ENCODE measurements around the gene EEFSEC.
A peak's percentile ranks its signal among the peaks of the same experiment; 100 is the strongest.

EEFSEC gene

DNA sequence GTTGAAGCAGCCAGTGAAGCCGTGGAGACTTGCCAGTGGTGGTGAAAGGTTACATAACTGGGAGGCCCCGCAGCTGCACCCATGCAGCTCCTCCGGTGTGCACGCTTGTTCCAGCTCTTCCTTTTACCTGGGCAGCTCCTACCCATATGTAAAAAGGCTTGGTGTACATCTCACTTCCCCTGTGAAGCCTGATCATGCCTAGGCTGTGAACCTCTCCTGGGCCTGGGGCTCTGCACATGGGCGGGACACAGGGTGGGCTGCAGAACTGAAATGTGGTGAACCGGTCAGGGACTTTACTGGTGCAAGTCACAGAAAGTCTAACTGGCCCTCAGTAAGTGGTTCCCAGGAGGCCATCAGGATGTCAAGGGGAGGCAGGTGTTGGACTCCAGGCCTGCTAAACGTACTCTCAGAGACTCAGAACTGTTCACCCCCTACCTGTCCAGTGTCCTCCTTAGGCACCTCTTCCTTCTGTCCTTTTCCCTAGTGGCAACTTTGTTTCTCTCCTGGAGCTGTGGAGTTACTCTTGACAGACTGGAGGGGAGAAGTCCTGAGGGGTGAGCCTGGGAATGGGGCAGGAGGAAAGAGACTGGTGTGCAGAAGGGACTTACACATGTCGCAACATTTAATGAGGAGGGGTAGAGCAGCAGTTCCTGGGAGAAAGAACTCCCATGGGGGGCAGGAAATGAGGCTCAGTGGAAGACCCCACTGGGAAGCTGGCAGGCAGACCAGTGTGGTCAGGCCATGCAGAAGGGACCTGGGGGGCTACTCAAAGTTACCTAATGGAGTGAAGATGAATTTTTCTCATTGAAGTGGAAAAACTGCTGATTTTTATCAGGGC lies 148.1 kb downstream of the EEFSEC start:
- Mint-ChIP-seq H3K4me1 (ENCODE audit: low read depth) (no peaks in the 10 kb centered on the region), H3K27me3 (ENCODE audit: low read depth) (no peaks in the 10 kb centered on the region), H3K9me3 (no peaks in the 10 kb centered on the region), H3K36me3 (ENCODE audit: low read depth) (no peaks in the 10 kb centered on the region), H3K4me3 (no peak overlapping the region), H3K27ac (no peak overlapping the region)

GRCh38 chr3:128306481-128306880 lies 153.2 kb downstream of the EEFSEC start:
- Mint-ChIP-seq H3K27ac (no peak overlapping the region), H3K9me3 (no peaks in the 10 kb centered on the region), H3K4me3 (no peak overlapping the region), H3K27me3 (ENCODE audit: low read depth) (no peaks in the 10 kb centered on the region), H3K36me3 (ENCODE audit: low read depth) (no peaks in the 10 kb centered on the region), H3K4me1 (ENCODE audit: low read depth) (no peaks in the 10 kb centered on the region)

GRCh38 chr3:128307029-128307633 lies 153.8 kb downstream of the EEFSEC start:
- Mint-ChIP-seq H3K9me3 (no peaks in the 10 kb centered on the region), H3K27ac (no peak overlapping the region), H3K36me3 (ENCODE audit: low read depth) (no peaks in the 10 kb centered on the region), H3K27me3 (ENCODE audit: low read depth) (no peaks in the 10 kb centered on the region), H3K4me1 (ENCODE audit: low read depth) (no peaks in the 10 kb centered on the region), H3K4me3 (no peak overlapping the region)

- no peaks in the 10 kb centered on the region for H3K27me3 Mint-ChIP-seq (ENCODE audit: low read depth)
- H3K9me3 Mint-ChIP-seq, result no peaks in the 10 kb centered on the region
- no peaks in the 10 kb centered on the region for H3K36me3 Mint-ChIP-seq (ENCODE audit: low read depth)
- H3K4me1 Mint-ChIP-seq (ENCODE audit: low read depth), result no peaks in the 10 kb centered on the region
- no peak overlapping the region for H3K27ac Mint-ChIP-seq
- no peak overlapping the region for H3K4me3 Mint-ChIP-seq
These were observed 154.6 kb downstream of the EEFSEC start for GRCh38 chr3:128307781-128308469.

GRCh38 chr3:128309026-128309425 lies 155.7 kb downstream of the EEFSEC start:
- H3K27me3 Mint-ChIP-seq (ENCODE audit: low read depth), result no peaks in the 10 kb centered on the region
- H3K27ac Mint-ChIP-seq, result no peak overlapping the region
- peaks cover 2% of the 10 kb centered on the region for H3K4me1 Mint-ChIP-seq (ENCODE audit: low read depth)
- no peaks in the 10 kb centered on the region for H3K9me3 Mint-ChIP-seq
- no peak overlapping the region for H3K4me3 Mint-ChIP-seq
- no peaks in the 10 kb centered on the region for H3K36me3 Mint-ChIP-seq (ENCODE audit: low read depth)

GRCh38 chr3:128310286-128311058 lies 157.2 kb downstream of the EEFSEC start:
- H3K36me3 Mint-ChIP-seq (ENCODE audit: low read depth), result no peaks in the 10 kb centered on the region
- no peak overlapping the region for H3K27ac Mint-ChIP-seq
- no peak overlapping the region for H3K4me3 Mint-ChIP-seq
- no peaks in the 10 kb centered on the region for H3K9me3 Mint-ChIP-seq
- H3K27me3 Mint-ChIP-seq (ENCODE audit: low read depth), result no peaks in the 10 kb centered on the region
- H3K4me1 Mint-ChIP-seq (ENCODE audit: low read depth), result peaks cover 4% of the 10 kb centered on the region

GRCh38 chr3:128311441-128311844 lies 158.2 kb downstream of the EEFSEC start:
- Mint-ChIP-seq H3K4me3 (no peak overlapping the region), H3K36me3 (ENCODE audit: low read depth) (no peaks in the 10 kb centered on the region), H3K27ac (no peak overlapping the region), H3K4me1 (ENCODE audit: low read depth) (peaks cover 8% of the 10 kb centered on the region), H3K9me3 (no peaks in the 10 kb centered on the region), H3K27me3 (ENCODE audit: low read depth) (no peaks in the 10 kb centered on the region)

GRCh38 chr3:128312271-128312670 lies 159.0 kb downstream of the EEFSEC start:
- Mint-ChIP-seq H3K9me3 (no peaks in the 10 kb centered on the region), H3K4me1 (ENCODE audit: low read depth) (peaks cover 12% of the 10 kb centered on the region), H3K27ac (no peak overlapping the region), H3K36me3 (ENCODE audit: low read depth) (no peaks in the 10 kb centered on the region), H3K4me3 (no peak overlapping the region), H3K27me3 (ENCODE audit: low read depth) (no peaks in the 10 kb centered on the region)

GRCh38 chr3:128313071-128313725 lies 159.9 kb downstream of the EEFSEC start:
- Mint-ChIP-seq H3K36me3 (ENCODE audit: low read depth) (no peaks in the 10 kb centered on the region), H3K27ac (no peak overlapping the region), H3K27me3 (ENCODE audit: low read depth) (no peaks in the 10 kb centered on the region), H3K4me3 (no peak overlapping the region), H3K4me1 (ENCODE audit: low read depth) (peaks cover 12% of the 10 kb centered on the region), H3K9me3 (no peaks in the 10 kb centered on the region)

DNA sequence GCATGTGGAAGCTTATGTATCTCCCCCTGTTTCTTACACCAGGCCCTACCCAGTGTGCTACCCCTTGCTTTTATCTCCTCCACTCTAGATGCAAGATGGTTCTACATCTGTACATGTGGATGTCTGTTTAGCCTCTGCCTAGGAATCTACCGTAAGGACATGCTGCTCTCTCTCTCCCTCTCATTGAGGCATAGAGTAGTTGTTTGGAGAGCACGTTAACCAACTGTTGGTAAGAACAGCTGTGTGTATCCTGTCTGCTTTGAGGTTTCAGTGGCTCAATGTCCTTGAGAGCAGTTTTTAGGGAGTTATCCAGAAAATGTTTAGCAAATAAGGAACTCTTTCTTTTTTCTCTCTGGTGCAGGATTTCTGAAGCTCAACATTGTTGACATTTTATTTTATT lies 160.7 kb downstream of the EEFSEC start:
- no peak overlapping the region for H3K27ac Mint-ChIP-seq
- no peak overlapping the region for H3K4me3 Mint-ChIP-seq

GRCh38 chr3:128315313-128315712 lies 162.0 kb downstream of the EEFSEC start:
- peaks cover 12% of the 10 kb centered on the region for H3K4me1 Mint-ChIP-seq (ENCODE audit: low read depth)
- no peak overlapping the region for H3K27ac Mint-ChIP-seq

More for the DNA sequence above, 160.7 kb downstream of the EEFSEC start:
- no peaks in the 10 kb centered on the region for H3K9me3 Mint-ChIP-seq
- no peaks in the 10 kb centered on the region for H3K36me3 Mint-ChIP-seq (ENCODE audit: low read depth)
- H3K27me3 Mint-ChIP-seq (ENCODE audit: low read depth), result no peaks in the 10 kb centered on the region
- H3K4me1 Mint-ChIP-seq (ENCODE audit: low read depth), result peaks cover 12% of the 10 kb centered on the region

DNA sequence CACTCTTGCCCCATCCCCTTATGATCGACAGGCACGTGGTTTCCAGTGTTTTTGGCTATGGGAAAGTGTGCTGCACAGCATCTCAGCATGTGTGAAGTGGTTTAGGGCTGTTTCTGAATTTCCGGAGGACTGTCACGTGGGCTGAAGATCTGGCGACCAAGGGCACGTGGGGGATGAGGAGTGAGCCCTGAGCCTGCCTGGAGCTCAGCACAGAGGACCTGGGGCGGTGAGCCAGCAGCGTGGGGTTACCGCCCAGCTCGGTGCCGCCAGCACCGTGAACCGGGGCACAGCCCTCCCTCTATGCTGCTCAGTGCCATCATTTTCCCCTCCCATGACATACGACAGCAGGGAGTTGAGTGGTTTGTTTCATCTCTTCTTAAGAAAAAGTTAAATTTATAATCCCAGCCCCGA lies 163.2 kb downstream of the EEFSEC start:
- no peaks in the 10 kb centered on the region for H3K36me3 Mint-ChIP-seq (ENCODE audit: low read depth)
- H3K4me3 Mint-ChIP-seq, result peak overlapping the region; percentile 3
- peaks cover 12% of the 10 kb centered on the region for H3K4me1 Mint-ChIP-seq (ENCODE audit: low read depth)
- H3K27ac Mint-ChIP-seq, result peak overlapping the region; percentile 34
- no peaks in the 10 kb centered on the region for H3K27me3 Mint-ChIP-seq (ENCODE audit: low read depth)
- H3K9me3 Mint-ChIP-seq, result no peaks in the 10 kb centered on the region

More at GRCh38 chr3:128315313-128315712, 162.0 kb downstream of the EEFSEC start:
- Mint-ChIP-seq H3K36me3 (ENCODE audit: low read depth) (no peaks in the 10 kb centered on the region), H3K9me3 (no peaks in the 10 kb centered on the region), H3K4me3 (no peak overlapping the region), H3K27me3 (ENCODE audit: low read depth) (no peaks in the 10 kb centered on the region)

- no peak overlapping the region for H3K4me3 Mint-ChIP-seq
These were observed 163.9 kb downstream of the EEFSEC start for GRCh38 chr3:128317101-128317697.

More at GRCh38 chr3:128317101-128317697, 163.9 kb downstream of the EEFSEC start:
- no peak overlapping the region for H3K27ac Mint-ChIP-seq
- no peaks in the 10 kb centered on the region for H3K36me3 Mint-ChIP-seq (ENCODE audit: low read depth)
- H3K9me3 Mint-ChIP-seq, result no peaks in the 10 kb centered on the region
- H3K4me1 Mint-ChIP-seq (ENCODE audit: low read depth), result peaks cover 12% of the 10 kb centered on the region
- H3K27me3 Mint-ChIP-seq (ENCODE audit: low read depth), result no peaks in the 10 kb centered on the region

All from T-helper 1 cell treated with Interleukin-12 subunit alpha and Interleukin-12 subunit beta and Interleukin-4 antibody, amounts not matched to agents 30 μg/mL and 1 μg/mL, for 36 hours (primary cell).